HUES6 (cell line): ENCODE measurements around the gene HACE1.
"Not testable (repeated sequence)": the region's sequence is repeated elsewhere in the genome, so short reads cannot be mapped to it uniquely, and the experiment has no call there.

ENCODE experiments used
- H3K27ac ChIP-seq: 2 replicates; pipeline ENCODE4 v1.7.0; 2013; ENCODE audit warnings: low read depth, mild to moderate bottlenecking, low read length, inconsistent platforms
- H3K27me3 ChIP-seq: 2 replicates; pipeline ENCODE4 v1.6.1; 2013; ENCODE audit warnings: low read length; ENCODE audit not compliant: control insufficient read depth, insufficient read depth
- H3K36me3 ChIP-seq: 2 replicates; pipeline ENCODE4 v1.6.1; 2013; ENCODE audit warnings: low read length; ENCODE audit not compliant: control insufficient read depth, insufficient read depth
- H3K4me1 ChIP-seq: 2 replicates; pipeline ENCODE4 v1.6.1; 2013; ENCODE audit warnings: low read length; ENCODE audit not compliant: control insufficient read depth, insufficient read depth
- H3K4me3 ChIP-seq: 2 replicates; pipeline ENCODE4 v1.5.1; 2013; ENCODE audit warnings: low read depth, low read length
- H3K9ac ChIP-seq: one replicate; pipeline ENCODE4 v1.6.1; 2013; ENCODE audit warnings: mild to moderate bottlenecking, low read length
- H3K9me3 ChIP-seq: 2 replicates; pipeline ENCODE4 v1.6.1; 2013; ENCODE audit warnings: low read depth, low read length; ENCODE audit not compliant: control insufficient read depth, insufficient read depth

The HACE1 gene

GRCh38 chr6:104820820-104821219 lies 38.9 kb downstream of the HACE1 start:
- H3K9me3 ChIP-seq, H3K9ac ChIP-seq, H3K27ac ChIP-seq, H3K36me3 ChIP-seq, H3K27me3 ChIP-seq, H3K4me1 ChIP-seq, H3K4me3 ChIP-seq: not testable (repeated sequence)

- Histone ChIP-seq H3K9me3 (0 out of 2 replicates have a peak, but pooled peaks cover 3% of the 10 kb centered on the region), H3K36me3 (no peaks in the 10 kb centered on the region; the same call in 1 of the 2 replicates), H3K9ac (no peak overlapping the region), H3K4me3 (no peak overlapping the region), H3K4me1 (0 out of 2 replicates have a peak, but pooled peaks cover 3% of the 10 kb centered on the region), H3K27me3 (no peaks in the 10 kb centered on the region), H3K27ac (no peak overlapping the region)
Measured at GRCh38 chr6:104816125-104816524, 43.6 kb downstream of the HACE1 start.

GRCh38 chr6:104814743-104815142 lies 45.0 kb downstream of the HACE1 start:
- Histone ChIP-seq H3K9ac (no peak overlapping the region), H3K4me3 (no peak overlapping the region), H3K27me3 (no peaks in the 10 kb centered on the region), H3K9me3 (no peaks in the 10 kb centered on the region), H3K27ac (no peak overlapping the region), H3K36me3 (no peaks in the 10 kb centered on the region; the same call in 1 of the 2 replicates), H3K4me1 (0 out of 2 replicates have a peak, but pooled peaks cover 3% of the 10 kb centered on the region)

- 0 out of 2 replicates have a peak, but pooled peaks cover 3% of the 10 kb centered on the region for H3K4me1 ChIP-seq
- H3K9ac ChIP-seq: no peak overlapping the region
- H3K4me3 ChIP-seq: no peak overlapping the region
- no peaks in the 10 kb centered on the region; the same call in 1 of the 2 replicates for H3K36me3 ChIP-seq
- H3K27me3 ChIP-seq: no peaks in the 10 kb centered on the region
- H3K27ac ChIP-seq: no peak overlapping the region
- no peaks in the 10 kb centered on the region for H3K9me3 ChIP-seq
Measured at GRCh38 chr6:104813552-104813951, 46.2 kb downstream of the HACE1 start.

- Histone ChIP-seq H3K27me3 (no peaks in the 10 kb centered on the region), H3K4me1 (0 out of 2 replicates have a peak, but pooled peaks cover 3% of the 10 kb centered on the region), H3K9ac (no peak overlapping the region), H3K36me3 (peaks cover 3% of the 10 kb centered on the region), H3K27ac (no peak overlapping the region), H3K9me3 (no peaks in the 10 kb centered on the region), H3K4me3 (no peak overlapping the region)
Measured at GRCh38 chr6:104809116-104809515, 50.6 kb downstream of the HACE1 start.

- not testable (repeated sequence) for H3K4me1 ChIP-seq, H3K9me3 ChIP-seq, H3K36me3 ChIP-seq, H3K27me3 ChIP-seq, H3K9ac ChIP-seq, H3K27ac ChIP-seq, H3K4me3 ChIP-seq
Measured at GRCh38 chr6:104805335-104805734, 54.4 kb downstream of the HACE1 start.

- Histone ChIP-seq H3K27me3 (no peaks in the 10 kb centered on the region), H3K4me3 (no peak overlapping the region), H3K9me3 (no peaks in the 10 kb centered on the region), H3K27ac (no peak overlapping the region), H3K9ac (no peak overlapping the region), H3K36me3 (peaks cover 4% of the 10 kb centered on the region), H3K4me1 (no peaks in the 10 kb centered on the region)
Measured at GRCh38 chr6:104799134-104799657, 60.5 kb downstream of the HACE1 start.

GRCh38 chr6:104796031-104796785 lies 63.5 kb downstream of the HACE1 start:
- no peak overlapping the region for H3K4me3 ChIP-seq
- H3K9me3 ChIP-seq: no peaks in the 10 kb centered on the region
- H3K27me3 ChIP-seq: no peaks in the 10 kb centered on the region
- no peaks in the 10 kb centered on the region for H3K4me1 ChIP-seq
- no peak overlapping the region for H3K27ac ChIP-seq
- H3K9ac ChIP-seq: no peak overlapping the region
- peaks cover 7% of the 10 kb centered on the region for H3K36me3 ChIP-seq

GRCh38 chr6:104795363-104795762 lies 64.4 kb downstream of the HACE1 start:
- Histone ChIP-seq H3K27ac (no peak overlapping the region), H3K4me3 (no peak overlapping the region), H3K27me3 (no peaks in the 10 kb centered on the region), H3K36me3 (peaks cover 7% of the 10 kb centered on the region), H3K9me3 (no peaks in the 10 kb centered on the region), H3K4me1 (no peaks in the 10 kb centered on the region), H3K9ac (no peak overlapping the region)

- H3K4me1 ChIP-seq: no peaks in the 10 kb centered on the region
- no peaks in the 10 kb centered on the region for H3K9me3 ChIP-seq
- H3K9ac ChIP-seq: no peak overlapping the region
- H3K4me3 ChIP-seq: no peak overlapping the region
- H3K27ac ChIP-seq: no peak overlapping the region
- H3K36me3 ChIP-seq: peaks cover 5% of the 10 kb centered on the region; the same call in 1 of the 2 replicates
- no peaks in the 10 kb centered on the region for H3K27me3 ChIP-seq
Measured at GRCh38 chr6:104789770-104790190, 69.9 kb downstream of the HACE1 start.

- Histone ChIP-seq H3K4me3 (no peak overlapping the region), H3K36me3 (peaks cover 13% of the 10 kb centered on the region), H3K27ac (no peak overlapping the region), H3K4me1 (no peaks in the 10 kb centered on the region), H3K9me3 (no peaks in the 10 kb centered on the region), H3K27me3 (no peaks in the 10 kb centered on the region), H3K9ac (no peak overlapping the region)
Measured at GRCh38 chr6:104788400-104788799, 71.3 kb downstream of the HACE1 start.
